MM.1S (cell line): ENCODE data around the gene PLEKHM3.

Experiments used
- DNase-seq: peaks from one replicate; pipeline ENCODE4 v3.0.0-alpha.2; 2015
- H2AFZ ChIP-seq: fragments of 300-600 bp; sonication (generic); 2 replicates; pipeline ENCODE4 v1.6.0; 2016; ENCODE audit warnings: antibody characterized with exemption, low read length
- H3F3A ChIP-seq: fragments of 300-600 bp; sonication (generic); 2 replicates; pipeline ENCODE4 v1.6.1; 2016; ENCODE audit warnings: mild to moderate bottlenecking, antibody characterized with exemption, low read length, moderate library complexity, mixed read lengths; ENCODE audit not compliant: insufficient read depth
- H3K27ac ChIP-seq: fragments of 300-600 bp; sonication (generic); 2 replicates; pipeline ENCODE4 v1.5.1; 2016; ENCODE audit warnings: mild to moderate bottlenecking, low read length
- H3K27me3 ChIP-seq: fragments of 300-600 bp; sonication (generic); replicated peaks from 2 replicates; pipeline ENCODE4 v1.6.0; 2016; ENCODE audit warnings: low read length; ENCODE audit not compliant: insufficient read depth
- H3K36me3 ChIP-seq: fragments of 300-600 bp; sonication (generic); replicated peaks from 2 replicates; pipeline ENCODE4 v1.6.1; 2016; ENCODE audit warnings: mild to moderate bottlenecking, low read length, mixed read lengths; ENCODE audit not compliant: insufficient read depth
- H3K4me1 ChIP-seq: fragments of 300-600 bp; sonication (generic); 2 replicates; pipeline ENCODE4 v1.6.1; 2016; ENCODE audit warnings: low read length, mixed read lengths
- H3K4me2 ChIP-seq: fragments of 300-600 bp; sonication (generic); 2 replicates; pipeline ENCODE4 v1.6.0; 2016; ENCODE audit warnings: low read depth, low read length
- H3K4me3 ChIP-seq: fragments of 300-600 bp; sonication (generic); 2 replicates; pipeline ENCODE4 v1.5.1; 2016; ENCODE audit warnings: low read length, mixed read lengths
- H3K79me2 ChIP-seq: fragments of 300-600 bp; sonication (generic); 2 replicates; pipeline ENCODE4 v1.6.1; 2016; ENCODE audit warnings: mixed run types, low read length, mixed read lengths
- H3K9ac ChIP-seq: fragments of 300-600 bp; sonication (generic); 2 replicates; pipeline ENCODE4 v1.6.1; 2016; ENCODE audit warnings: low read length, mixed read lengths
- H3K9me2 ChIP-seq: fragments of 300-600 bp; sonication (generic); replicated peaks from 2 replicates; pipeline ENCODE4 v1.6.1; 2016; ENCODE audit warnings: mild to moderate bottlenecking, low read length, mixed read lengths; ENCODE audit not compliant: insufficient read depth
- H3K9me3 ChIP-seq: fragments of 300-600 bp; sonication (generic); replicated peaks from 2 replicates; pipeline ENCODE4 v1.6.1; 2016; ENCODE audit warnings: mild to moderate bottlenecking, low read length, mixed read lengths; ENCODE audit not compliant: insufficient read depth
- H4K20me1 ChIP-seq: fragments of 300-600 bp; sonication (generic); 2 replicates; pipeline ENCODE4 v1.6.1; 2016; ENCODE audit warnings: mild to moderate bottlenecking, low read length, moderate library complexity, mixed read lengths; ENCODE audit not compliant: insufficient read depth
- CTCF ChIP-seq: fragments of 300-600 bp; sonication (generic); IDR thresholded peaks from 2 replicates; pipeline ENCODE4 v1.5.1; 2016; ENCODE audit warnings: antibody characterized with exemption, low read length, mixed read lengths
- EZH2 ChIP-seq: fragments of 300-600 bp; sonication (generic); optimal IDR thresholded peaks from 2 replicates; pipeline ENCODE3; 2017; ENCODE audit warnings: low read depth, mild to moderate bottlenecking, antibody characterized with exemption, low read length, mixed read lengths
- EZH2phosphoT487 ChIP-seq: fragments of 300-600 bp; sonication (generic); IDR thresholded peaks from 2 replicates; pipeline ENCODE4 v1.6.1; 2018; ENCODE audit warnings: antibody characterized with exemption, low read length

PLEKHM3 gene

GRCh38 chr2:207944334-207944733 lies 81.0 kb downstream of the PLEKHM3 start:
- no peak overlapping the region for H3K4me3 ChIP-seq
- H3K4me2 ChIP-seq = no peak overlapping the region
- DNase-seq = no peak
- H3K36me3 ChIP-seq = no peaks in the 10 kb centered on the region
- no peaks in the 10 kb centered on the region for H3K4me1 ChIP-seq
- no peaks in the 10 kb centered on the region for H3K9me2 ChIP-seq
- no peak for TF ChIP-seq EZH2phosphoT487
- no peak for TF ChIP-seq EZH2
- TF ChIP-seq CTCF = no peak
- no peak overlapping the region for H3K9ac ChIP-seq
- no peaks in the 10 kb centered on the region for H3K79me2 ChIP-seq
- H4K20me1 ChIP-seq = no peaks in the 10 kb centered on the region
- no peaks in the 10 kb centered on the region for H3F3A ChIP-seq
- H2AFZ ChIP-seq = no peak overlapping the region
- H3K27me3 ChIP-seq = no peaks in the 10 kb centered on the region
- no peaks in the 10 kb centered on the region for H3K9me3 ChIP-seq
- H3K27ac ChIP-seq = no peak overlapping the region

GRCh38 chr2:207939342-207940108 lies 85.8 kb downstream of the PLEKHM3 start:
- Histone ChIP-seq H4K20me1 (no peaks in the 10 kb centered on the region), H3K4me3 (no peak overlapping the region), H3K9ac (no peak overlapping the region), H3K9me2 (no peaks in the 10 kb centered on the region), H3F3A (no peaks in the 10 kb centered on the region), H3K4me2 (no peak overlapping the region), H3K79me2 (no peaks in the 10 kb centered on the region), H3K36me3 (no peaks in the 10 kb centered on the region), H2AFZ (no peak overlapping the region), H3K27ac (no peak overlapping the region), H3K9me3 (no peaks in the 10 kb centered on the region), H3K4me1 (no peaks in the 10 kb centered on the region), H3K27me3 (no peaks in the 10 kb centered on the region)
- TF ChIP-seq EZH2 (no peak), CTCF (no peak), EZH2phosphoT487 (no peak)
- DNase-seq = no peak

GRCh38 chr2:207938886-207939285 lies 86.4 kb downstream of the PLEKHM3 start:
- H3K4me3 ChIP-seq = no peak overlapping the region
- no peak for DNase-seq
- H3K79me2 ChIP-seq = no peaks in the 10 kb centered on the region
- H3F3A ChIP-seq = no peaks in the 10 kb centered on the region
- H3K4me1 ChIP-seq = no peaks in the 10 kb centered on the region
- no peaks in the 10 kb centered on the region for H3K9me2 ChIP-seq
- H3K9me3 ChIP-seq = no peaks in the 10 kb centered on the region
- TF ChIP-seq CTCF (no peak), EZH2phosphoT487 (no peak), EZH2 (no peak)
- H3K27me3 ChIP-seq = no peaks in the 10 kb centered on the region
- H2AFZ ChIP-seq = no peak overlapping the region
- no peak overlapping the region for H3K4me2 ChIP-seq
- no peak overlapping the region for H3K27ac ChIP-seq
- no peak overlapping the region for H3K9ac ChIP-seq
- H4K20me1 ChIP-seq = no peaks in the 10 kb centered on the region
- H3K36me3 ChIP-seq = no peaks in the 10 kb centered on the region
